PC-3 (cell line): ENCODE measurements around the gene MXD3. TPM values are rescaled to one million over a fixed set of nuclear protein-coding genes. Genes with fewer than 3 reads are reported as not detected.

Experiments
- ATAC-seq: fragments of 200-7000 bp; cut with Tn5 transposase; 2 replicates; pipeline ENCODE4 v1.9.1; 2020; ENCODE audit warnings: mild to moderate bottlenecking, moderate library complexity
- BruUV-seq: library from RNA; stranded (reverse); fragments of 400-500 nt; replicated peaks from 2 replicates; lab custom pipeline; 2021; lab: Mats Ljungman, UMichigan
- CTCF ChIA-PET: fragments of 300-600 bp; sonication (Branson Sonifier 250); formaldehyde crosslinking; loops from one replicate; lab custom pipeline; 2022; ENCODE audit warnings: antibody characterized with exemption; lab: Charles Lee
- POLR2A ChIA-PET: fragments of 300-600 bp; sonication (Branson Sonifier 250); formaldehyde crosslinking; loops from one replicate; lab custom pipeline; 2022; ENCODE audit warnings: antibody characterized with exemption; ENCODE audit not compliant: unreplicated experiment; lab: Charles Lee
- DNase-seq: peaks from one replicate; pipeline ENCODE4 v3.0.0-alpha.2; 2015
- H2AFZ ChIP-seq: fragments of 300-600 bp; sonication (generic); 2 replicates; pipeline ENCODE4 v1.6.0; 2016; ENCODE audit warnings: antibody characterized with exemption, low read length
- H3F3A ChIP-seq: fragments of 300-600 bp; sonication (generic); one replicate; pipeline ENCODE4 v1.6.0; 2017; ENCODE audit warnings: antibody characterized with exemption, low read length, control low read depth, mild to moderate bottlenecking; ENCODE audit not compliant: unreplicated experiment
- H3K27ac ChIP-seq: fragments of 300-600 bp; sonication (generic); 2 replicates; pipeline ENCODE4 v1.5.1; 2016; ENCODE audit warnings: mild to moderate bottlenecking, low read length
- H3K27me3 ChIP-seq: fragments of 300-600 bp; sonication (generic); 2 replicates; pipeline ENCODE4 v1.6.1; 2016; ENCODE audit warnings: low read length, mixed read lengths
- H3K36me3 ChIP-seq: fragments of 300-600 bp; sonication (generic); 2 replicates; pipeline ENCODE4 v1.6.1; 2016; ENCODE audit warnings: low read depth, mixed run types, low read length, mixed read lengths
- H3K4me1 ChIP-seq: fragments of 300-600 bp; sonication (generic); 2 replicates; pipeline ENCODE4 v1.5.1; 2016; ENCODE audit warnings: low read length; ENCODE audit not compliant: insufficient read depth
- H3K4me2 ChIP-seq: fragments of 300-600 bp; sonication (generic); 2 replicates; pipeline ENCODE4 v1.6.0; 2016; ENCODE audit warnings: low read length
- H3K4me3 ChIP-seq: fragments of 300-600 bp; sonication (generic); 2 replicates; pipeline ENCODE4 v1.5.1; 2016; ENCODE audit warnings: mild to moderate bottlenecking, low read length, mixed read lengths
- H3K79me2 ChIP-seq: fragments of 300-600 bp; sonication (generic); 2 replicates; pipeline ENCODE4 v1.6.1; 2017; ENCODE audit warnings: low read length, mixed read lengths
- H3K9ac ChIP-seq: fragments of 300-600 bp; sonication (generic); 2 replicates; pipeline ENCODE4 v1.6.0; 2016; ENCODE audit warnings: mild to moderate bottlenecking, low read length
- H3K9me2 ChIP-seq: fragments of 300-600 bp; sonication (generic); replicated peaks from 2 replicates; pipeline ENCODE4 v1.6.1; 2016; ENCODE audit warnings: mixed run types, low read length, mixed read lengths
- H3K9me3 ChIP-seq: fragments of 300-600 bp; sonication (generic); 2 replicates; pipeline ENCODE4 v1.6.1; 2016; ENCODE audit warnings: low read length, mixed read lengths
- H4K20me1 ChIP-seq: fragments of 300-600 bp; sonication (generic); 2 replicates; pipeline ENCODE4 v1.6.1; 2016; ENCODE audit warnings: low read length, mixed read lengths
- CTCF ChIP-seq: fragments of 300-600 bp; sonication (generic); conservative IDR thresholded peaks from 2 replicates; pipeline ENCODE4 v1.5.1; 2017; ENCODE audit warnings: antibody characterized with exemption, low read depth, mild to moderate bottlenecking, low read length
- EZH2 ChIP-seq: fragments of 300-600 bp; sonication (generic); IDR thresholded peaks from one replicate; pipeline ENCODE4 v1.6.1; 2017; ENCODE audit warnings: antibody characterized with exemption, mild to moderate bottlenecking, low read length; ENCODE audit not compliant: unreplicated experiment
- EZH2phosphoT487 ChIP-seq: fragments of 300-600 bp; sonication (generic); IDR thresholded peaks from 2 replicates; pipeline ENCODE4 v1.6.1; 2018; ENCODE audit warnings: mild to moderate bottlenecking, antibody characterized with exemption, low read length, borderline replicate concordance
- intact Hi-C: fragments of 100-400 bp; cut with micrococcal nuclease; formaldehyde crosslinking; loops from 2 replicates; pipeline ENCODE4 v1.9.0; 2023
- total RNA-seq: library from RNA; depleted of rRNA; stranded (reverse); fragments of >200 nt; gene quantifications from 2 replicates; pipeline ENCODE4 v1.2.3, GENCODE V29; 2014

Gene MXD3
- total RNA-seq, 1 experiment from 2014 or later, result 45.7 TPM

- BruUV-seq, result TSS peak; percentile 37
- peak; percentile 27 for ATAC-seq
These were observed 8.4 kb downstream of the MXD3 start, which contains the start of the genes PRELID1 and RAB24 for GRCh38 chr5:177303121-177303924. TSS of gene PRELID1 (plus strand) at chr5:177303799. CDS start at chr5:177303986, 187 bp downstream. TSS of gene RAB24 (minus strand) at chr5:177303719. CDS start at chr5:177303288, 431 bp downstream.

GRCh38 chr5:177302354-177303110 lies 9.2 kb downstream of the MXD3 start:
- H3K27ac ChIP-seq, result peak overlapping the region; percentile 92
- DNase-seq (peak; percentile 48), ATAC-seq (peak; percentile 18)
- H3K9ac ChIP-seq, result peak overlapping the region; percentile 89
- ChIA-PET POLR2A (no interaction called here), CTCF (interaction anchor here (0.6 to 1.8 kb wide), 6 partner anchors 10 to 190 kb away, joined by 3 to 8 read pairs (median 4); no protein-coding TSS in a partner anchor)
- peaks cover 19% of the 10 kb centered on the region for H3F3A ChIP-seq
- H4K20me1 ChIP-seq, result peaks cover 25% of the 10 kb centered on the region
- H3K79me2 ChIP-seq, result peaks cover 47% of the 10 kb centered on the region
- TF ChIP-seq EZH2 (no peak), EZH2phosphoT487 (no peak), CTCF (peak; percentile 40; the same call in 1 of the 2 replicates)
- no peaks in the 10 kb centered on the region for H3K9me2 ChIP-seq
- intact Hi-C loops, result loop anchor here (5.0 kb wide), 2 partner anchors 170 to 195 kb away; partner anchors contain the start of genes NSD1 and PDLIM7
- H2AFZ ChIP-seq, result peak overlapping the region; percentile 93; the same call in 1 of the 2 replicates
- H3K9me3 ChIP-seq, result no peaks in the 10 kb centered on the region
- peak overlapping the region; percentile 86 for H3K4me3 ChIP-seq
- peak overlapping the region; percentile 97 for H3K4me2 ChIP-seq
- peaks cover 53% of the 10 kb centered on the region for H3K4me1 ChIP-seq
- H3K36me3 ChIP-seq, result peaks cover 21% of the 10 kb centered on the region; the same call in 1 of the 2 replicates
- no TSS peak for BruUV-seq
- no peaks in the 10 kb centered on the region for H3K27me3 ChIP-seq

More at GRCh38 chr5:177303121-177303924, 8.4 kb downstream of the MXD3 start, which contains the start of the genes PRELID1 and RAB24:
- H3K9me2 ChIP-seq, result no peaks in the 10 kb centered on the region
- H3K9me3 ChIP-seq, result no peaks in the 10 kb centered on the region
- peak within 1 kb of the TSS; percentile 92 for H3K27ac ChIP-seq
- peaks cover 47% of the 10 kb centered on the region for H3K79me2 ChIP-seq
- ChIA-PET CTCF (interaction anchor here (0.6 kb wide), 1 partner anchor 27 kb away, joined by 8 read pairs; no protein-coding TSS in a partner anchor), POLR2A (no interaction called here)
- H3K4me1 ChIP-seq, result peaks cover 53% of the 10 kb centered on the region
- H3K27me3 ChIP-seq, result no peaks in the 10 kb centered on the region
- H2AFZ ChIP-seq, result peak within 1 kb of the TSS; percentile 93
- TF ChIP-seq EZH2 (no peak), CTCF (peak; percentile 46)
- peaks cover 25% of the 10 kb centered on the region for H4K20me1 ChIP-seq
- DNase-seq, result peak; percentile 89
- peaks cover 19% of the 10 kb centered on the region for H3F3A ChIP-seq
- H3K4me3 ChIP-seq, result peak within 1 kb of the TSS; percentile 86
- H3K4me2 ChIP-seq, result peak within 1 kb of the TSS; percentile 97
- H3K36me3 ChIP-seq, result peaks cover 18% of the 10 kb centered on the region; the same call in 1 of the 2 replicates
- peak within 1 kb of the TSS; percentile 89 for H3K9ac ChIP-seq
- intact Hi-C loops, result loop anchor here (5.0 kb wide), 2 partner anchors 171 to 194 kb away; partner anchors contain the start of genes NSD1 and PDLIM7
